Gastrocnemius medialis (tissue), 4 donors: Measurements from ENCODE around the gene KTN1.

Source experiments
- POLR2A ChIP-seq, 2 donors: fragments of 450-650 bp; IDR thresholded peaks; one replicate each; pipeline ENCODE4 v1.6.1; 2017; ENCODE audit warnings: antibody characterized with exemption in 2 of 2, mild to moderate bottlenecking in 2 of 2, moderate library complexity in 2 of 2
- TF ChIP-seq, protein P1 (sequence below), 5 experiments: fragments of 450-650 bp in 3 of 5; fragments of 200-600 bp in 2 of 5; sonication (generic) in 2 of 5; IDR thresholded peaks in 4 of 5; conservative IDR thresholded peaks in 1 of 5; 1 replicate in 4 of 5; 2 replicates in 1 of 5; pipeline ENCODE4 v1.5.1; 2016 to 2019; ENCODE audit warnings: antibody characterized with exemption in 5 of 5, mild to moderate bottlenecking in 3 of 5, moderate library complexity in 3 of 5

GRCh38 chr14:55706365-55706684 is 126.3 kb downstream of the KTN1 start:
- TF ChIP-seq, protein P1, sequence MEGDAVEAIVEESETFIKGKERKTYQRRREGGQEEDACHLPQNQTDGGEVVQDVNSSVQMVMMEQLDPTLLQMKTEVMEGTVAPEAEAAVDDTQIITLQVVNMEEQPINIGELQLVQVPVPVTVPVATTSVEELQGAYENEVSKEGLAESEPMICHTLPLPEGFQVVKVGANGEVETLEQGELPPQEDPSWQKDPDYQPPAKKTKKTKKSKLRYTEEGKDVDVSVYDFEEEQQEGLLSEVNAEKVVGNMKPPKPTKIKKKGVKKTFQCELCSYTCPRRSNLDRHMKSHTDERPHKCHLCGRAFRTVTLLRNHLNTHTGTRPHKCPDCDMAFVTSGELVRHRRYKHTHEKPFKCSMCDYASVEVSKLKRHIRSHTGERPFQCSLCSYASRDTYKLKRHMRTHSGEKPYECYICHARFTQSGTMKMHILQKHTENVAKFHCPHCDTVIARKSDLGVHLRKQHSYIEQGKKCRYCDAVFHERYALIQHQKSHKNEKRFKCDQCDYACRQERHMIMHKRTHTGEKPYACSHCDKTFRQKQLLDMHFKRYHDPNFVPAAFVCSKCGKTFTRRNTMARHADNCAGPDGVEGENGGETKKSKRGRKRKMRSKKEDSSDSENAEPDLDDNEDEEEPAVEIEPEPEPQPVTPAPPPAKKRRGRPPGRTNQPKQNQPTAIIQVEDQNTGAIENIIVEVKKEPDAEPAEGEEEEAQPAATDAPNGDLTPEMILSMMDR (IDR thresholded peaks at IDR 0.05 in 4 of 5, conservative IDR thresholded peaks at IDR 0.05 in 1 of 5) = no peak
- no peak for TF ChIP-seq POLR2A (IDR thresholded peaks at IDR 0.05)
